Neural crest cell (in vitro differentiated cells): ENCODE results near the gene SPATS1. TPM values are rescaled to one million over a fixed set of nuclear protein-coding genes. Genes with fewer than 3 reads are reported as not detected.
"Not testable (repeated sequence)": the region's sequence is repeated elsewhere in the genome, so short reads cannot be mapped to it uniquely, and the experiment has no call there.

ENCODE experiments used
- DNase-seq: peaks from one replicate; pipeline ENCODE4 v3.0.0; 2021; ENCODE audit warnings: low read depth, mixed read lengths, low spot score
- H3K27ac Mint-ChIP-seq: one replicate; pipeline ENCODE4 v1.8.0; 2021; ENCODE audit warnings: mild to moderate bottlenecking, mixed read lengths; ENCODE audit not compliant: unreplicated experiment
- H3K27me3 Mint-ChIP-seq: 2 replicates; pipeline ENCODE4 v1.8.0; 2021; ENCODE audit warnings: low read depth, mild to moderate bottlenecking, mixed read lengths
- H3K36me3 Mint-ChIP-seq: 2 replicates; pipeline ENCODE4 v1.8.0; 2021; ENCODE audit warnings: low read depth, mild to moderate bottlenecking, mixed read lengths
- H3K4me1 Mint-ChIP-seq: 2 replicates; pipeline ENCODE4 v1.8.0; 2021; ENCODE audit warnings: mixed read lengths
- H3K4me3 Mint-ChIP-seq: one replicate; pipeline ENCODE4 v1.8.0; 2021; ENCODE audit warnings: mild to moderate bottlenecking, mixed read lengths
- H3K9me3 Mint-ChIP-seq: 2 replicates; pipeline ENCODE4 v1.8.0; 2021; ENCODE audit warnings: mixed read lengths
- CTCF ChIP-seq: fragments of 200-600 bp; sonication (generic); conservative IDR thresholded peaks from 2 replicates; pipeline ENCODE4 v1.5.0; 2021; ENCODE audit warnings: antibody characterized with exemption, mild to moderate bottlenecking
- total RNA-seq: library from RNA; stranded (reverse); gene quantifications from 2 replicates; pipeline ENCODE4 v1.2.1, GENCODE V29; 2021

The SPATS1 gene
- total RNA-seq, 1 donor from 2014 or later, result not detected

- no peaks in the 10 kb centered on the region for H3K9me3 Mint-ChIP-seq
- H3K4me3 Mint-ChIP-seq, result no peak overlapping the region
- peaks cover 44% of the 10 kb centered on the region for H3K27me3 Mint-ChIP-seq
- H3K36me3 Mint-ChIP-seq, result no peaks in the 10 kb centered on the region
- no peaks in the 10 kb centered on the region for H3K4me1 Mint-ChIP-seq
- DNase-seq, result no peak
- no peak for TF ChIP-seq CTCF
- H3K27ac Mint-ChIP-seq, result no peak overlapping the region
Observed at GRCh38 chr6:44321210-44321609, 21.2 kb upstream of the SPATS1 start.

GRCh38 chr6:44327096-44327495, 15.4 kb upstream of the SPATS1 start:
- no peaks in the 10 kb centered on the region for H3K9me3 Mint-ChIP-seq
- H3K36me3 Mint-ChIP-seq, result no peaks in the 10 kb centered on the region
- H3K4me1 Mint-ChIP-seq, result peaks cover 11% of the 10 kb centered on the region
- no peak for TF ChIP-seq CTCF
- H3K27ac Mint-ChIP-seq, result no peak overlapping the region
- H3K4me3 Mint-ChIP-seq, result no peak overlapping the region
- peaks cover 16% of the 10 kb centered on the region for H3K27me3 Mint-ChIP-seq
- DNase-seq, result no peak

GRCh38 chr6:44327760-44328159, 14.7 kb upstream of the SPATS1 start:
- Mint-ChIP-seq H3K4me1 (peaks cover 11% of the 10 kb centered on the region), H3K4me3 (no peak overlapping the region), H3K36me3 (no peaks in the 10 kb centered on the region), H3K9me3 (no peaks in the 10 kb centered on the region), H3K27ac (no peak overlapping the region), H3K27me3 (peaks cover 16% of the 10 kb centered on the region)
- no peak for DNase-seq
- no peak for TF ChIP-seq CTCF

- not testable (repeated sequence) for H3K9me3 Mint-ChIP-seq, H3K4me3 Mint-ChIP-seq, H3K36me3 Mint-ChIP-seq, H3K27ac Mint-ChIP-seq, DNase-seq
- H3K4me1 Mint-ChIP-seq, result peaks cover 11% of the 10 kb centered on the region
- peaks cover 16% of the 10 kb centered on the region for H3K27me3 Mint-ChIP-seq
Observed at GRCh38 chr6:44328203-44328602, 14.2 kb upstream of the SPATS1 start.

- no peaks in the 10 kb centered on the region for H3K36me3 Mint-ChIP-seq
- H3K9me3 Mint-ChIP-seq, result no peaks in the 10 kb centered on the region
- no peak overlapping the region for H3K27ac Mint-ChIP-seq
- H3K4me3 Mint-ChIP-seq, result no peak overlapping the region
- H3K4me1 Mint-ChIP-seq, result peaks cover 11% of the 10 kb centered on the region
- DNase-seq, result no peak
- TF ChIP-seq CTCF, result no peak
- H3K27me3 Mint-ChIP-seq, result peaks cover 16% of the 10 kb centered on the region
Observed at GRCh38 chr6:44329858-44330257, 12.6 kb upstream of the SPATS1 start.

- Mint-ChIP-seq H3K36me3 (no peaks in the 10 kb centered on the region), H3K4me1 (peaks cover 11% of the 10 kb centered on the region), H3K27me3 (peaks cover 16% of the 10 kb centered on the region), H3K9me3 (no peaks in the 10 kb centered on the region), H3K27ac (no peak overlapping the region), H3K4me3 (no peak overlapping the region)
- no peak for DNase-seq
- TF ChIP-seq CTCF, result no peak
Observed at GRCh38 chr6:44332585-44332984, 9.9 kb upstream of the SPATS1 start.
